Fibroblast of mammary gland (primary cell): Measurements from ENCODE around the gene PLXNB2.

ENCODE experiments used
- DNase-seq: peaks from one replicate; pipeline ENCODE4 v3.0.0-alpha.2; 2010; ENCODE audit warnings: low read depth
- H3K4me3 ChIP-seq: 2 replicates; pipeline ENCODE4 v1.5.1; 2011; ENCODE audit warnings: low read depth, mild to moderate bottlenecking, low read length, moderate library complexity; ENCODE audit not compliant: control insufficient read depth
- TF ChIP-seq, protein P1 (sequence below): conservative IDR thresholded peaks from 2 replicates; pipeline ENCODE4 v1.5.1; 2011; ENCODE audit warnings: low read depth, low read length, inconsistent platforms; ENCODE audit not compliant: control insufficient read depth, insufficient read depth

The PLXNB2 gene

DNA sequence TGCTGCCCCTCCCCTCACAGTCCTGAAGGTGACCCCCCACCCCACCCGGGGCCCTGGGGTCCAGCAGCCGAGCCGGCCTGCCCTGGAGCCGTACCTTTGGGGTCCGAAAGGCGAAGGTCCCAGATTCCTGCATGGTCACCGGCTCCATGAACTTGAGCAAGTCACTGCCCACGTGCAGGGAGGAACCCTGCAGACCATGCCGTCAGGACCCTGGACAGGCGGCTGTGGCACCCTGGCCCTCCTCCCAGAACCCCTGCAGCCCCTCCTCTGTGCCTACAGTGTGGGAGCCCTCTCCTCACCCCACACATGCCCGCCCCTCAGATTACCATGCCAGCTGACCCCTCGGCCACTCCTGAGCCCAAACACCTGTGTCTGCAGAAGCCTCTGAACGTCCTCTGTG is 23.0 kb downstream of the PLXNB2 start:
- no peak overlapping the region for H3K4me3 ChIP-seq
- TF ChIP-seq, protein P1, sequence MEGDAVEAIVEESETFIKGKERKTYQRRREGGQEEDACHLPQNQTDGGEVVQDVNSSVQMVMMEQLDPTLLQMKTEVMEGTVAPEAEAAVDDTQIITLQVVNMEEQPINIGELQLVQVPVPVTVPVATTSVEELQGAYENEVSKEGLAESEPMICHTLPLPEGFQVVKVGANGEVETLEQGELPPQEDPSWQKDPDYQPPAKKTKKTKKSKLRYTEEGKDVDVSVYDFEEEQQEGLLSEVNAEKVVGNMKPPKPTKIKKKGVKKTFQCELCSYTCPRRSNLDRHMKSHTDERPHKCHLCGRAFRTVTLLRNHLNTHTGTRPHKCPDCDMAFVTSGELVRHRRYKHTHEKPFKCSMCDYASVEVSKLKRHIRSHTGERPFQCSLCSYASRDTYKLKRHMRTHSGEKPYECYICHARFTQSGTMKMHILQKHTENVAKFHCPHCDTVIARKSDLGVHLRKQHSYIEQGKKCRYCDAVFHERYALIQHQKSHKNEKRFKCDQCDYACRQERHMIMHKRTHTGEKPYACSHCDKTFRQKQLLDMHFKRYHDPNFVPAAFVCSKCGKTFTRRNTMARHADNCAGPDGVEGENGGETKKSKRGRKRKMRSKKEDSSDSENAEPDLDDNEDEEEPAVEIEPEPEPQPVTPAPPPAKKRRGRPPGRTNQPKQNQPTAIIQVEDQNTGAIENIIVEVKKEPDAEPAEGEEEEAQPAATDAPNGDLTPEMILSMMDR = no peak
- DNase-seq = no peak

DNA sequence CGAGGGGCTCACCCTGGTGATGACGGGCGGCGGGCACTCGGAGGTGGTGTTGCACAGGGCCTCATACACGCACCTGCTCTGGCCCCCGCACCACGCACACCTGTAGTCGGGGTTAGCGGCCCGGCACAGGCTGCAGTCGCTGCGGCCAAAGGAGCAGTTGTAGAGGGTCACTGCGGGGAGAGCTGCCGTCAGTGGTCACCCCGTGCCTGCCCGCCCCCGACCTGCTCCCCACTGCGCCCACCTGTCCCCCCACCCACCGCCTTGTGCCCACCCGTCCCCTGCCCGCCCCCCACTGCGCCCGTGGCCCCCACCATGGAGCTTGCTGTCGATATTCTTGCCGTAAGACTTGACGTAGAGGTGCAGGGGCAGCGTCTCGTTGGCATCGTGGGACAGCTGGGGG is 23.6 kb downstream of the PLXNB2 start:
- no peak for DNase-seq
- TF ChIP-seq, protein P1 = no peak
- H3K4me3 ChIP-seq = no peak overlapping the region

DNA sequence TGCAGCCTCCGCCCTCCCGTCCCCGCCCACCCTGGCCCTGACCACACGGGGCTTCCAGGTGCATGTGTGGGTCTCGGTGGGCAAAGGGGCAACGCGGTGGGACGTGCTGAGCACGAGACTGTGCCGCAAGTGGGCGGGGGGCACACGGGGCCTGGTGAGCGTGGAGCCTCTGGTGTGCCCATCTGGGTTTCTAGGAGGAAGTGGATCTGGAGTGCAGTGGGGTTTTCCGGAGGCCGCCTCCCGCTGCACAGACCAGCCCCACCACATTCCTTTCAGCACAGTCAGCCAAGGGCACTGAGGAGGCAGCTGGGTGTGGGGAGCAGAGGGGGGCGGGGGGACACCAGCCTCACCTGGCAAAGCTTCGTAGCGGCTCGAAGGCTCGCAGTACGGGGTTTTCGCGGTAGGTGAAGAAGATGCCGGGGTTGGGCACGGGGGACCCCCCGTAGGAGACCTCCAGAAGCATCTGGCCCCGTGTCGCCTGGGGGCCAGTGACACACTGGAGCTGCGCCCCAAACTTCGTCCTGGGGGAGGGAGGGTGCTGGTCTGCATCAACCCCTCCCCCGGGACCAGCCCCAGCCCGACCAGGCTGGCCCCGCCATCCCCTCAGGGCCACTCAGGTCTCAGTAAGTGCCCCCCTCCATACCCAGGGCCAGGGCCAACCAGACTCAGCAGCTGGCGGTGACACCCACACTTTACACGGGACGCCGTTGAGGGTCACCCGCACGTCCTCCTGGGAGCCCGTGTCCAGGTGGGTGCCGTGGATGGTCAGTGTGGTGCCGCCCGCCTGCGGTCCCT is 24.9 kb downstream of the PLXNB2 start:
- TF ChIP-seq, protein P1 = no peak
- H3K4me3 ChIP-seq = no peak overlapping the region
- DNase-seq = peak; percentile 34

DNA sequence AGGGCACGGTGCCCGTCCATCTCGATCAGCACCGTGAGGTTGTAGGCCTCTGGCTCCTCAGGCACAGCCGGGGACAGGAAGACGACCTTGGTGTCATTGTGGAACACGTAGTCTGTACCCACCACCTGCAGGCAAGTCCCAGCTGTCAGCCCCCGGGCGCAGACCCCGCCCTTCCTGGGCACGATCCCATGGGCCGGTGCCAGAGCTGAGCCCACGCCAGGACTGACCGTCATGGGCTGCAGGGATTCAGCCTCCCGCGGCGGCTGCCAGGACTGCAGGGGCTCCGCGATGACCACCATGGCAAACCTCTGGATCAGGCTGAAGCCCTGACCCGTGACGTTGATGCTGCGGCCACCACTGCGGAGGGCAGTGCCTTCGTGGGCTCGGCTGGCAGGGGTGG is 25.5 kb downstream of the PLXNB2 start:
- TF ChIP-seq, protein P1 = no peak
- DNase-seq = no peak
- H3K4me3 ChIP-seq = no peak overlapping the region

DNA sequence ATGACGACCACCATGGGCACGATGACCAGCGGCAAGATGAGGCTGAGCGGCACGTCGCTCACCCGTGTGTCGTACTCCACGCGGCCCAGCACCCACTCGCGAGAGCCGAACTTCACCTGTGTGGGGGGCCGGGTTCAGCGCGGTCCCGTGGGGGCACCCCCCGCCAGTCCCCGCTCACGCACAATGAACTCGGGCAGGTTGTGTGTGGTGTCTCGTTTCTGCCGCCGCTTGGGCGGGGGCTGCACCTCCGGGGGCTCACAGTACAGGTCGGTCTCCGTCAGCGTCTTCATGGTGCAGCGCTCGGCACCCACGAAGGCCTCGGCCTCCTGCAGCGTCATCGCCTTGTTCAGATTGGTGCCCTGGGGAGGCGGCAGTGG is 26.1 kb downstream of the PLXNB2 start:
- no peak for DNase-seq
- TF ChIP-seq, protein P1 = no peak
- H3K4me3 ChIP-seq = no peak overlapping the region

DNA sequence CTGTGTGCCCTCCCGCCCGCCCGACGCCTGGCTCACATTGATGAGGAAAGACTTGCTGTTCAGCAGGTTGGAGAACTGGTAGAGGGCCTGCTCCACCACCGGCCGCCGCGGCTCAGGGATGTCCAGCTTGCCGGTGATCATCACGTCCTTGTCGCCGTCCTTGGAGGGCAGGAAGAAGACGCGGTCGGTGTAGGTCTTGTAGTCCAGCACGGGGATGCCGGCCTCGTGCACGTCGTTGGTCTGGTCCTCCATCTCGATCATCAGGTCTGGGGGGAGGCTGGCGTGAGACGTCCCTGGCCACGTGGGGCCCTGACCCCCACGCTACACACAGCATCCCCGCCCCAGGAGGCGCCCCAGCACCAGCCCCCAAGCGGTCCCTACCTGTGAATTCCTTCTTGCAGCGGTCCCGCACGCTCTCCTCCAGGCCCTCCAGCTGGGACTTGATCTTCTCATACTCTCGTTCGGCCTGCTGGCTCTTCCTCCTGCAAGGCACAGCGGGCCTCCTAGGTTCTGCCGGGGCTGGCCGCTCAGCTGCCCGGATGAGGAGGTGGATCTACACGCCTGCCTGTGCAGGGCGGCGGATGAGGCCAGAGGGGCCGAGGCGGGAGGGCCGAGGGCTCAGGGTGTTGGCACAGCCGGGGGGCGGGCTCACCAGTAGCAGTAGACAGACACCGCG is 26.6 kb downstream of the PLXNB2 start:
- TF ChIP-seq, protein P1 = no peak
- H3K4me3 ChIP-seq = no peak overlapping the region
- no peak for DNase-seq
